HG02840 (cell line): ENCODE results near the gene SDSL.

Experiments used
- ATAC-seq: cut with Tn5 transposase; IDR thresholded peaks from one replicate; pipeline ENCODE4 v1.9.1; 2021; ENCODE audit warnings: mild to moderate bottlenecking, moderate library complexity, moderate number of reproducible peaks; ENCODE audit not compliant: unreplicated experiment, low FRiP score

Gene SDSL

GRCh38 chr12:113440947-113441782 is 19.0 kb downstream of the SDSL start:
- no peak for ATAC-seq

GRCh38 chr12:113443030-113443539 is 20.9 kb downstream of the SDSL start:
- no peak for ATAC-seq

GRCh38 chr12:113445544-113446171 is 23.5 kb downstream of the SDSL start:
- no peak for ATAC-seq

- no peak for ATAC-seq
Measured at GRCh38 chr12:113448873-113449272, 26.7 kb downstream of the SDSL start.

- no peak for ATAC-seq
Measured at GRCh38 chr12:113449299-113449698, 27.1 kb downstream of the SDSL start.

GRCh38 chr12:113449839-113450238 is 27.7 kb downstream of the SDSL start:
- ATAC-seq = no peak

GRCh38 chr12:113452458-113452857 is 30.3 kb downstream of the SDSL start:
- ATAC-seq = no peak

- ATAC-seq = no peak
Measured at GRCh38 chr12:113453330-113453729, 31.1 kb downstream of the SDSL start.

GRCh38 chr12:113456199-113456598 is 34.0 kb downstream of the SDSL start:
- no peak for ATAC-seq

- ATAC-seq = no peak
Measured at GRCh38 chr12:113456761-113457160, 34.6 kb downstream of the SDSL start.

- no peak for ATAC-seq
Measured at GRCh38 chr12:113457185-113457584, 35.0 kb downstream of the SDSL start.

- ATAC-seq = no peak
Measured at GRCh38 chr12:113457710-113458109, 35.5 kb downstream of the SDSL start.

GRCh38 chr12:113459981-113460380 is 37.8 kb downstream of the SDSL start:
- ATAC-seq = no peak

GRCh38 chr12:113461666-113462065 is 39.5 kb downstream of the SDSL start:
- no peak for ATAC-seq

- ATAC-seq = no peak
Measured at GRCh38 chr12:113462117-113462774, 40.1 kb downstream of the SDSL start.

- no peak for ATAC-seq
Measured at GRCh38 chr12:113462998-113463745, 41.0 kb downstream of the SDSL start.

- no peak for ATAC-seq
Measured at GRCh38 chr12:113463746-113464451, 41.7 kb downstream of the SDSL start.

- no peak for ATAC-seq
Measured at GRCh38 chr12:113464452-113464775, 42.2 kb downstream of the SDSL start.

- no peak for ATAC-seq
Measured at GRCh38 chr12:113464852-113465719, 42.9 kb downstream of the SDSL start.
